Transverse colon (tissue), 4 donors: ENCODE measurements around the gene ANKRD33.

Experiments
- CTCF ChIP-seq, 5 experiments: fragments of 200-600 bp in 3 of 5; fragments of 450-650 bp in 2 of 5; sonication (generic) in 3 of 5; IDR thresholded peaks; 1 replicate in 2 of 5; 2 replicates in 3 of 5; pipeline ENCODE4 v1.5.1; 2016 to 2017; ENCODE audit warnings: antibody characterized with exemption in 5 of 5, inconsistent platforms in 3 of 5, mild to moderate bottlenecking in 2 of 5, moderate library complexity in 1 of 5
- EP300 ChIP-seq: sonication (generic); formaldehyde crosslinking; IDR thresholded peaks from one replicate; pipeline ENCODE4 v1.6.1; 2017; ENCODE audit warnings: antibody characterized with exemption, low read depth
- POLR2A ChIP-seq: fragments of 450-650 bp; IDR thresholded peaks from one replicate; pipeline ENCODE4 v1.6.1; 2016; ENCODE audit warnings: antibody characterized with exemption, mild to moderate bottlenecking, moderate library complexity
- POLR2AphosphoS5 ChIP-seq, 3 donors: sonication (generic); formaldehyde crosslinking; IDR thresholded peaks; one replicate each; pipeline ENCODE4 v1.6.1; 2016; ENCODE audit warnings: antibody characterized with exemption in 3 of 3

GRCh38 chr12:51869496-51869865 lies 18.4 kb upstream of the ANKRD33 start:
- no peak for TF ChIP-seq POLR2A
- TF ChIP-seq CTCF (IDR thresholded peaks at IDR 0.05), result no peak
- TF ChIP-seq POLR2AphosphoS5 (IDR thresholded peaks at IDR 0.05), result no peak
- TF ChIP-seq EP300, result no peak
